Activated CD4-positive, alpha-beta T cell treated with anti-CD3 and anti-CD28 coated beads, Interleukin-2, Interleukin-4, amounts not matched to agents 100 ng/mL and 50 ng/mL, durations not matched to agents 16 hours and 8 hours (primary cell): ENCODE data around the gene PDGFC.

Experiments
- DNase-seq: peaks from one replicate; pipeline ENCODE4 v3.0.0-alpha.2; 2020; ENCODE audit warnings: low spot score

The PDGFC gene

DNA sequence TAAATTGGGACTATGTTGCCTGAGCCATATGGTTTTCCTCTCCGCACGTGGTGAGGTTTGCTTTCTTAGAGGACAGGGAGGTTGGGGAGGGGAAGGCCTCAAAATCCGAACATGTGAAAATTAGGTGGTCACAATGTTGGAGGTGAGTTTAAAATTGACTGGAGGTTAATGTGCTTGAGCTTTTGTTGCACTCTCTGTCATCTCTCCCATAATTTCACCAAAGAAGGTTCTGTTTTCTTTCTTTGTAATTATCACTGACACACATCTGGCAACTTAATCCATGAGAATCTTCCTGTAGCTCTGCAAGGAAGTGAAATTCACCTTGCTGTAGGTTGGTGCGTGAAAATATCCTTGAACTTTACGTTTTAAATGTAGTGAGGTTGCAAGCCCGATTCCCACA is 225.5 kb downstream of the PDGFC start:
- no peak for DNase-seq

DNA sequence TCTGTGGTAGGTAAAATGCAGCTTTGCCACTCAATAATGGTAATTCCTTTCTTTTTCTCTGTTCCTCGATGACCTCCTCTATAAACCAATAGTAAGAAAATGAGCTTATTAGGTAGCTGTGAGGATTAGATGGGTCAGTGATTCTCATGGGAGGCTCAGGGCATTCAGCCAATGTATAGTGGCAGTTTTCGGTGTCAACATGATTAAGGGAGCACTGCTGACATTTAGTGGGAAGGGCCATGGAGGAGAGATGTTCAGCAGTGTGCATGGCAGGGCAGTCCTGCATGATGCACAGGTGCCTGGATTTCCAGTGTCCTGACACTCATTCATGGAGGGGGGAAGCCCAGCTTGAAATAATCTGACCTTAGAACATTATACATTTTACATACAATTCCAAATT is 232.8 kb downstream of the PDGFC start:
- no peak for DNase-seq

DNA sequence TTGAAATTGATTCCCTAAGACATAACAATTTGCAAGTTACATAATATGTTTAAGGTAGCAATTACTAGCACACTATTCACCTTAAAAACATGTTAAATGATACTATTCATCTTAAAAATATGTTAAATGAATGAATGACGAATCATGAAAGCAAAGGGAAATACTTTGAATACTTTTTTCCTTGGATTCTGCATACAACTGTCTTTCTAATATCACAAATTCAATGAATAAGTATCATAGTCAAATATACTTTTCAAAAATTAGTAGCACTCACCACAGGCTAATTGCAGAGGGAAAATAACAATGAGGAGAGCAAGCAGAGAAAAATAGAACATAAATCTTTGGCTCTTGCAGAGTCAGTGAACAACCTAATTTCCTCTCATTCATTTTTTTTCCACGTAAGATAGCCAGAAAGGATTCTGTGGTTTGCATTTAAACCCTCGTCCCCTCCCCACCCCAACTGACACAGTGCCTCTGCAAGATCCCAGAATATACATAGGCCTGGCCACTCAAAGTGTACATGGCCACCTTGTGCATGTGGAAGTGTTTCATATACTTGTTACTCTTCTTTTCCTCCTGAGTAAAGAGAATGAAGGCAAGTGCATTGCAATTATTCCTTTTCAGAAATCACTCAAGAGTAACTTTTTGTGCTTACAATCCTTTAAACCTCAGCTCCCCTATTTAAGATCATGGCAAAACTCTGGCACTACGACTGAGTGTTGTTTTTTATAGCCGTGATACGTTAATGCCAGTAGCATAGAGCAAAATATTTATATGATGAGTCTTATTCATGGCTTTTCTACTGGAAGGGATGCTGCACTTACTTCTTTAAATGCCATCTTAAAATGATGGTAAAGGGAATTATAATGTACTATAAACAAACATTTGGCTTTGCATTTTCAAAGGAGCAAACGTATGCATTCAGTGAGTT is 236.4 kb downstream of the PDGFC start:
- no peak for DNase-seq

DNA sequence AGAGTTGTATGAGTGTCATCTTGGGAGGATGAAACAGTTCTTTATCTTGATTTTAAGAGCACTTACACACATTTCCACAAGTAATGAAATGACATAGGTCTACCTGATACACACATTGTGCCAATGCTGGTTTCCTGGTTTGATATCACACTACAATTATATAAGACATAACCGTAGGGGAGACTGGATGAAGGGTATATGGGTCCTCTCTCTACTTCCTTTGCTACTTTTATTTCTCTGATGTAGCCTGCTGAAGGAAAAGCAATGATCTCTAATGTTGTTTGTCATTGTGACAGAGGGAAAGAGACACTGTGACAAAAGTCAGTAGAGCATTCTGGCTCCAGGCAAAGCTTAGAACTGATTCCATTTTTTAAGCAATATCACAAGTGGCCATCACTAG is 238.0 kb downstream of the PDGFC start:
- no peak for DNase-seq

DNA sequence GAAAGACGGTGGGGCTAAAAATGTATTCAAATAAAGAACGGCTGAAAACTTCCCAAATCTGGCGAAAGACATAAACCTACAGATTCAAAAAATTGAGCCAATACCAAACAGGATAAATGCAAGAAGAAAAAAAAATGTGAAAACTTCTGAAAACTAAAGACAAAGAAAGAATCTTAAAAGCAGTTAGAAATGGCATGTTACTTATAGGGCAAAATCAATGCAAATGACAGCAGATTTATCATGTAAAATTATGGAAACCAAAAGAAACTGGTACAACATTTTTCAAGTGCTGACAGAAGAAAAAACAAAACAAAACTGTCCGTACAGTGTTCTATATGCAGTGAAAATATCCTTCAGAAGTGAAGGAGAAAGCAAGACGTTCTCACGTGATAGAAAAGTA is 239.0 kb downstream of the PDGFC start:
- DNase-seq: no peak

DNA sequence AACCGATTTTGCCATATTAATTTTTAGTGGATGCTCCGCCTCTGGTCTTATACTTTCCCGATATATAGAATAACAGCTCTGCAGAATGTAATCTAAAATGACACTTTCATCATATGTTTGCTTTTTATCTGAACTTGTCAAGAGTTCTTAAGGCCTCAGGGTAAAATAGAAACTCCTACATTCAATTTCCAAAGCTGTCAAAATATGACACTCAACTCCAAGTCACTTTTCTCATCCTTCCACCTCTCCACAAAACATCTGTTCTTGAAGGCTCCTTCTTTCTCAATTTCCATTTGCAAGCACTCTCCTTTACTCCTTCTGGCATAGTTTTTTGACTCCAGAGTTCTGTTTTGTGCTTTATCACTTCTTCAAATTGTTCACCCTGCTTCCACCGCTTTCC is 242.2 kb downstream of the PDGFC start:
- no peak for DNase-seq

DNA sequence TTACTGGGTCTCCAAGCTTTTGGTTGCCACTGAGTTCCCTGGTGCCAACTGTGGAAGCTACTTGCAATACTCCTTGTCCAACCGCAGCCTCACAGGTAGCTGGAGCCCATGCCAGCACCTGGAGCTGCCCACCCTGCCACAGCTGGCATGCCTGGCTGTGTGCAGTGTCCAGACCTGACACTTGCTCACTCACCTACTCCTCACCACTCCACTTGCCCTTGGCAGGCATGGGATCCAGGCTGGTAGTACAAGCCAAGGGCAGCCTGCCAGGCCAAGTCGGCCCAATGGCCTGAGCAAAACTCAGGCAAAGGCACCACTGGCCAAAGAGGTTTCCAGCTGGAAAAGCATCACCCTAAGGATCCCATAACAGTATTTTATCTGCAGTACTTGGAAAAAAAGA is 246.3 kb downstream of the PDGFC start:
- no peak for DNase-seq

DNA sequence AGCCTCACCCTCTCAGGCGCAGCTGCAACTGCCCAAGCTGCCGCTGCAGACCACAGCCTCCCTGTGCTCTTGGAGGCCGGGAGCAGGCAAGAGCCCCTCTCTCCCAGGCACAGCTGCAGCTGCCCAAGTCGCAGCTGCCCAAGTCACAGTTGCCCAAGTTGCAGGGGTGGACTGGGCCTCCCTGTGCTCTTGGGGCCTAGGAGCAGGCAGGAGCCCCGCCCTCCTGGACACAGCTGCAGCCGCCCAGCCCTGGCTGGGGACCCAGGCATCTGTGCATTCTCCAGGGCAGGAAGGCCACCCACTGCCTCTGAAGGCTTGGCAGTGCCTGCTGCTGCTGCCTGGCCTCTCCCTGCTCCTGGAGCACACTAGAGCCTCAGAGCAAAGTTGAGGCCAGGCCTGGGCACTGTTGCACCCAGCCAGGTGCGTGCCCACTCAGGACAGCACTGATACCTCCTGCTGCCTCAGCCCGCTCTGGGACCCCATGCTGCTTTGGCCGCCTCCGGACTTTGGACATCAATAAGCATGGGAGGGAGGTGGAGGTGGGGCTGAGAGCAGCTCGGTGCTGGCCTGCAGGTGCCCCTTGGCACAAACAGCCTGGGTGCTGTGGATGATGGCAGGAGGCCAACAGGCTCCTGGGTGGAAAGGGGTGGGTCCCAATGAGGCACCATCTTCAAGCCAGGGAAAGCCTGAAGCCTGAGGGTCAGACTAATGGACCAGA is 247.5 kb downstream of the PDGFC start:
- no peak for DNase-seq

DNA sequence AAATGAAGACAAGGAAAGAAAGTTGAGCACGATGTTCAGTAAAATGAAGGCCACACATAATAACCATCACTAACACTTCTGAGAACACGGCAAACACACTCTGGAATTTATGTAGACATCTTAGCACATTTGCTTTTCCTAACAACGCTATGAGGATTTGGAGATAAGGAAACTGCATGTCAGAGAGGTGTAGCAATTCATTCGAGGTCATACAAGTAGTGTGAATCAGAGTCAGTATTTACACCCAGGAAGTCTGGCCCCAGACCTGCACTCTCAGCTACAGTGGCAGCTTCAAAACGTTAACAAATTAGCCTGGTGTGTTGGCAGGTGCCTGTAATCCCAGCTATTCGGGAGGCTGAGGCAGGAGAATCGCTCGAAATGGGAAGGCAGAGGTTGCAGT is 253.4 kb downstream of the PDGFC start:
- DNase-seq: no peak

DNA sequence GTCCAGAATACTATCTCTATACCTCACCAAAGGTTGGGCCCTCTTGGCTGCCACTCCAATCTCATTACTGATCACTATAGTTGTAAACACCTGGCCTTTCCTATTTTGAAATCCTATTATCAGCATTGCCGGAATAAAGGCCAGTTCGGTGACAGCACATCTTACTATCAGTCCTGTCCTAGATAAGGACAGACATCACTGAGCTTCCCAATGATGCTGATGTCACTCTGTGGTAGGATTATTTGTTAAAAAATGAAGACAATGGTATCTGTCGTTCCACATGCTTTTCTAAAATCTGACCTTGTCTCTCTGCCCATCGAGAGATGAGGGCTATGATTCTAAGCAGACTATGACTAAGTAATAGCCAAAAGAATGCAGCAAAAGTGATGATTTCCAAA is 260.4 kb downstream of the PDGFC start:
- DNase-seq: no peak
